ENCODE measurements around the gene RTEL1. TPM values are rescaled to one million over a fixed set of nuclear protein-coding genes. Genes with fewer than 3 reads are reported as not detected.

RTEL1 gene
- polyA plus RNA-seq, 1 donor from 2014 or later = 29.2 TPM

DNA sequence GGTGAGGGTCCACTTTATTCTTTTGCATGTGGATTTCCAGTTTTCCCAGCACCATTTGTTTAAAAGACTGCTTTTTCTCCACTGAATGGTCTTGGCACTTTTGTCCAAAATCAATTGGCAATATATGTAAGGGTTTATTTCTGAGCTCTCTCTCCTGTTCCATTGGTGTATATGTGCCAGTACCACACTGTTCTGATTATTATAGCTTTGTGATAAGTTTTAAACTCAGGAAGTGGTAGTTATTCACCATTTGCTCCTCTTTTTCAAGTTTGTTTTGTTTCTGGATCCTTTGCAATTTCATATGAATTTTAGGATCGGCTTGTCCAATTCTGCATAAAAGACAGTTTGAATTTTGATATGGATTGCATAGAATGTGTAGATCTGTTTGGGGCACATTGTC is 54.1 kb downstream of the RTEL1 start:
- H3K9me3 ChIP-seq (ENCODE audit: low read length) = no peaks in the 10 kb centered on the region
- H3K9ac ChIP-seq (ENCODE audit: low read length) = no peak overlapping the region
- H3K79me2 ChIP-seq (replicated peaks; ENCODE audit: insufficient read depth, low read length) = peaks cover 42% of the 10 kb centered on the region
- peaks cover 6% of the 10 kb centered on the region for H3K36me3 ChIP-seq (ENCODE audit: insufficient read depth, low read length)
- H2AFZ ChIP-seq (ENCODE audit: low read depth, low read length) = no peak overlapping the region
- no peaks in the 10 kb centered on the region for H4K20me1 ChIP-seq (ENCODE audit: insufficient read depth)
- no peaks in the 10 kb centered on the region for H3K9me2 ChIP-seq (ENCODE audit: insufficient read depth, low read length)
- H3K27me3 ChIP-seq (ENCODE audit: insufficient read depth, low read depth, low read length) = no peaks in the 10 kb centered on the region
- H3F3A ChIP-seq (ENCODE audit: insufficient read depth, low read length, poor library complexity, severe bottlenecking) = no peaks in the 10 kb centered on the region
- TF ChIP-seq EZH2 (IDR thresholded peaks at IDR 0.05; ENCODE audit: borderline replicate concordance, insufficient read depth, low read length, poor library complexity, severe bottlenecking) (no peak), MXI1 (conservative IDR thresholded peaks at IDR 0.05; ENCODE audit: poor library complexity, severe bottlenecking) (no peak), SMC3 (conservative IDR thresholded peaks at IDR 0.05; ENCODE audit: poor library complexity) (no peak), TAF1 (IDR thresholded peaks at IDR 0.05; ENCODE audit: low read depth) (no peak), EP300 (conservative IDR thresholded peaks at IDR 0.05; ENCODE audit: poor library complexity, severe bottlenecking) (no peak), POLR2AphosphoS5 (IDR thresholded peaks at IDR 0.05) (no peak), RAD21 (conservative IDR thresholded peaks at IDR 0.05) (no peak)
- TF ChIP-seq, protein P1, sequence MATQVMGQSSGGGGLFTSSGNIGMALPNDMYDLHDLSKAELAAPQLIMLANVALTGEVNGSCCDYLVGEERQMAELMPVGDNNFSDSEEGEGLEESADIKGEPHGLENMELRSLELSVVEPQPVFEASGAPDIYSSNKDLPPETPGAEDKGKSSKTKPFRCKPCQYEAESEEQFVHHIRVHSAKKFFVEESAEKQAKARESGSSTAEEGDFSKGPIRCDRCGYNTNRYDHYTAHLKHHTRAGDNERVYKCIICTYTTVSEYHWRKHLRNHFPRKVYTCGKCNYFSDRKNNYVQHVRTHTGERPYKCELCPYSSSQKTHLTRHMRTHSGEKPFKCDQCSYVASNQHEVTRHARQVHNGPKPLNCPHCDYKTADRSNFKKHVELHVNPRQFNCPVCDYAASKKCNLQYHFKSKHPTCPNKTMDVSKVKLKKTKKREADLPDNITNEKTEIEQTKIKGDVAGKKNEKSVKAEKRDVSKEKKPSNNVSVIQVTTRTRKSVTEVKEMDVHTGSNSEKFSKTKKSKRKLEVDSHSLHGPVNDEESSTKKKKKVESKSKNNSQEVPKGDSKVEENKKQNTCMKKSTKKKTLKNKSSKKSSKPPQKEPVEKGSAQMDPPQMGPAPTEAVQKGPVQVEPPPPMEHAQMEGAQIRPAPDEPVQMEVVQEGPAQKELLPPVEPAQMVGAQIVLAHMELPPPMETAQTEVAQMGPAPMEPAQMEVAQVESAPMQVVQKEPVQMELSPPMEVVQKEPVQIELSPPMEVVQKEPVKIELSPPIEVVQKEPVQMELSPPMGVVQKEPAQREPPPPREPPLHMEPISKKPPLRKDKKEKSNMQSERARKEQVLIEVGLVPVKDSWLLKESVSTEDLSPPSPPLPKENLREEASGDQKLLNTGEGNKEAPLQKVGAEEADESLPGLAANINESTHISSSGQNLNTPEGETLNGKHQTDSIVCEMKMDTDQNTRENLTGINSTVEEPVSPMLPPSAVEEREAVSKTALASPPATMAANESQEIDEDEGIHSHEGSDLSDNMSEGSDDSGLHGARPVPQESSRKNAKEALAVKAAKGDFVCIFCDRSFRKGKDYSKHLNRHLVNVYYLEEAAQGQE (IDR thresholded peaks at IDR 0.05; ENCODE audit: borderline replicate concordance) = no peak
- TF ChIP-seq, protein P2, sequence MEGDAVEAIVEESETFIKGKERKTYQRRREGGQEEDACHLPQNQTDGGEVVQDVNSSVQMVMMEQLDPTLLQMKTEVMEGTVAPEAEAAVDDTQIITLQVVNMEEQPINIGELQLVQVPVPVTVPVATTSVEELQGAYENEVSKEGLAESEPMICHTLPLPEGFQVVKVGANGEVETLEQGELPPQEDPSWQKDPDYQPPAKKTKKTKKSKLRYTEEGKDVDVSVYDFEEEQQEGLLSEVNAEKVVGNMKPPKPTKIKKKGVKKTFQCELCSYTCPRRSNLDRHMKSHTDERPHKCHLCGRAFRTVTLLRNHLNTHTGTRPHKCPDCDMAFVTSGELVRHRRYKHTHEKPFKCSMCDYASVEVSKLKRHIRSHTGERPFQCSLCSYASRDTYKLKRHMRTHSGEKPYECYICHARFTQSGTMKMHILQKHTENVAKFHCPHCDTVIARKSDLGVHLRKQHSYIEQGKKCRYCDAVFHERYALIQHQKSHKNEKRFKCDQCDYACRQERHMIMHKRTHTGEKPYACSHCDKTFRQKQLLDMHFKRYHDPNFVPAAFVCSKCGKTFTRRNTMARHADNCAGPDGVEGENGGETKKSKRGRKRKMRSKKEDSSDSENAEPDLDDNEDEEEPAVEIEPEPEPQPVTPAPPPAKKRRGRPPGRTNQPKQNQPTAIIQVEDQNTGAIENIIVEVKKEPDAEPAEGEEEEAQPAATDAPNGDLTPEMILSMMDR (IDR thresholded peaks at IDR 0.05; ENCODE audit: poor library complexity, severe bottlenecking) = no peak
- no peak overlapping the region for H3K4me3 ChIP-seq (ENCODE audit: low read length)
- no peak overlapping the region for H3K27ac ChIP-seq (ENCODE audit: low read length)
- H3K4me2 ChIP-seq (ENCODE audit: low read length) = no peak overlapping the region

DNA sequence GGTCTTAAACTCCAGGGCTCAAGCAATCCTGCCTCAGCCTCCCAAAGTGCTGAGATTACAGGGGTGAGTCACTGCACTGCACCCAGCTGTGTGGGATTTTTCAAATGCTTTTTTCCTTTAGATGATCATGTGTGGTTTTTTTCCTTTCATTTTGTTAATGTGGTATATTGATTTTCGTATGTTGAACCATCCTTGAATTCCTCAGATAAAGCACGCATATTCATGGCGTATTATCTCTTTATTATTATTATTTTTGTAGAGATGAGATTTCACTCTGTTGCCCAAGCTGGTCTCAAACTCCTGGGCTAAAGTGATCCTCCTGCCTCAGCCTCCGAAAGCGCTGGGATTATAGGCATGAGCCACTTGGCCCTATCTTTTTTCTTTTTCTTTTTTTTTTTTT is 56.7 kb downstream of the RTEL1 start:
- H3K9me2 ChIP-seq (ENCODE audit: insufficient read depth, low read length) = no peaks in the 10 kb centered on the region
- no peaks in the 10 kb centered on the region for H3F3A ChIP-seq (ENCODE audit: insufficient read depth, low read length, poor library complexity, severe bottlenecking)
- H3K4me3 ChIP-seq (ENCODE audit: low read length) = no peak overlapping the region
- no peak overlapping the region for H3K9ac ChIP-seq (ENCODE audit: low read length)
- H3K4me2 ChIP-seq (ENCODE audit: low read length) = no peak overlapping the region
- no peak overlapping the region for H3K27ac ChIP-seq (ENCODE audit: low read length)
- H3K27me3 ChIP-seq (ENCODE audit: insufficient read depth, low read depth, low read length) = no peaks in the 10 kb centered on the region
- TF ChIP-seq, protein P1 (IDR thresholded peaks at IDR 0.05; ENCODE audit: borderline replicate concordance) = no peak
- TF ChIP-seq EZH2 (IDR thresholded peaks at IDR 0.05; ENCODE audit: borderline replicate concordance, insufficient read depth, low read length, poor library complexity, severe bottlenecking) (no peak), POLR2AphosphoS5 (IDR thresholded peaks at IDR 0.05) (no peak), SMC3 (conservative IDR thresholded peaks at IDR 0.05; ENCODE audit: poor library complexity) (no peak), RAD21 (conservative IDR thresholded peaks at IDR 0.05) (no peak), TAF1 (IDR thresholded peaks at IDR 0.05; ENCODE audit: low read depth) (no peak), MXI1 (conservative IDR thresholded peaks at IDR 0.05; ENCODE audit: poor library complexity, severe bottlenecking) (no peak)
- TF ChIP-seq, protein P2 (IDR thresholded peaks at IDR 0.05; ENCODE audit: poor library complexity, severe bottlenecking) = no peak
- H3K36me3 ChIP-seq (ENCODE audit: insufficient read depth, low read length) = peaks cover 6% of the 10 kb centered on the region
- peaks cover 32% of the 10 kb centered on the region for H3K79me2 ChIP-seq (replicated peaks; ENCODE audit: insufficient read depth, low read length)
- H2AFZ ChIP-seq (ENCODE audit: low read depth, low read length) = no peak overlapping the region
- H4K20me1 ChIP-seq (ENCODE audit: insufficient read depth) = no peaks in the 10 kb centered on the region
- no peaks in the 10 kb centered on the region for H3K9me3 ChIP-seq (ENCODE audit: low read length)
